Measurements from ENCODE around the gene POLR3C. TPM values are rescaled to one million over a fixed set of nuclear protein-coding genes. Genes with fewer than 3 reads are reported as not detected.
A peak's percentile ranks its signal among the peaks of the same experiment; 100 is the strongest.
"Not testable (repeated sequence)": the region's sequence is repeated elsewhere in the genome, so short reads cannot be mapped to it uniquely, and the experiment has no call there.

The POLR3C gene, protein sequence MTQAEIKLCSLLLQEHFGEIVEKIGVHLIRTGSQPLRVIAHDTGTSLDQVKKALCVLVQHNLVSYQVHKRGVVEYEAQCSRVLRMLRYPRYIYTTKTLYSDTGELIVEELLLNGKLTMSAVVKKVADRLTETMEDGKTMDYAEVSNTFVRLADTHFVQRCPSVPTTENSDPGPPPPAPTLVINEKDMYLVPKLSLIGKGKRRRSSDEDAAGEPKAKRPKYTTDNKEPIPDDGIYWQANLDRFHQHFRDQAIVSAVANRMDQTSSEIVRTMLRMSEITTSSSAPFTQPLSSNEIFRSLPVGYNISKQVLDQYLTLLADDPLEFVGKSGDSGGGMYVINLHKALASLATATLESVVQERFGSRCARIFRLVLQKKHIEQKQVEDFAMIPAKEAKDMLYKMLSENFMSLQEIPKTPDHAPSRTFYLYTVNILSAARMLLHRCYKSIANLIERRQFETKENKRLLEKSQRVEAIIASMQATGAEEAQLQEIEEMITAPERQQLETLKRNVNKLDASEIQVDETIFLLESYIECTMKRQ
- total RNA-seq (2014; rRNA removed; shearing (Covaris generic)), result 14.8 and 19.7 TPM in 2 replicates

DNA sequence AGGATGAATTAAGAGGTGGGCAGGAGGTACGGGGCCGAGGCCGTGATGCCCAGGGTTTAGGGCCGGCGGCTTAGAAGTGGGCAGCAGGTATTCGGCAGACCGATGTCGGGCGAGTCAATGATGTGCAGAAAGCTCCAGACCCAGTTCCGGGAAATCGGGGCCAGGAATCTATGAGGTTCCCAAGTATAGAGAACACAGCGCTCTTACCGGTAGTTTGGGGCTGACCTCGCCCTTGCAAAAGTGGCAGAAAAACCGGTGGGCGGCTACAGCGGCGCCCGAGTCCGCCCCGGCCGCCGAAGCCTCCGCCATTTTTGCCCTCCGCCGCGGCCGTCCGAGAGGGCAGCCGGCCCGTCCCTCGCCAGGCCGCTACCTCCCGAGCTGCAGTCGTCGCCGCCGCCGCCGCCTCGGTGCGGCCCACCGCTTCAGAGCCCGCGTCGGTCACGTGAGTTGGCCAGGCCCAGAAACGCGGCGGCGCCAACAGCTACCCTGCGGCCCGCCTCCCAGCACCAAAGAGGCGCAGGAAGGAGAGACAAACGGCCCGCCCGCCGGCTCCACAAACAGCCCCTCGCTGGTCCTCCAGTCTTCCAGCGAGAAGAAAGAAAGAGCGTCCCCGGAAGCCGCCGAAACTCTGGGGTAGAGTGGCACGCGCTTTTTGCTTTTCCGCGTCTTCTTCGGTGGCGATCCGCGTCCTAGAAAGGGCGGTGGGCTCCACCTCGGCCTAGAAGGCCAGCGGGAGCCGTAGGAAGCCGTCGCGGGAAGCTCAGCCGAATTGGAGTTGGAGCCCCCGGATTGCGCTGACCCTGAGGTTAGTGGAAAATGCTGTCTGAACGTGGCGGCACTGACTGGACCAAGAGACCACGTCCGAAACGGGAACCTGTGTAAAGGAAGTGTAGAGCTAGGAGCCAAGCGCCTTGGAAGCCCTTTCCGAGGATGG is at the start of gene POLR3C, which contains the start of gene RNF115:
POLR3C (plus strand) TSS at position 636 of the 934 bp plus-strand sequence. CDS start 1,577 bp downstream, outside the sequence.
RNF115 (minus strand) TSS at position 531 of the 934 bp plus-strand sequence; CDS start at position 309, 222 bp downstream.
- DNase-seq (ENCODE audit: low spot score), result peak; percentile 93

DNA sequence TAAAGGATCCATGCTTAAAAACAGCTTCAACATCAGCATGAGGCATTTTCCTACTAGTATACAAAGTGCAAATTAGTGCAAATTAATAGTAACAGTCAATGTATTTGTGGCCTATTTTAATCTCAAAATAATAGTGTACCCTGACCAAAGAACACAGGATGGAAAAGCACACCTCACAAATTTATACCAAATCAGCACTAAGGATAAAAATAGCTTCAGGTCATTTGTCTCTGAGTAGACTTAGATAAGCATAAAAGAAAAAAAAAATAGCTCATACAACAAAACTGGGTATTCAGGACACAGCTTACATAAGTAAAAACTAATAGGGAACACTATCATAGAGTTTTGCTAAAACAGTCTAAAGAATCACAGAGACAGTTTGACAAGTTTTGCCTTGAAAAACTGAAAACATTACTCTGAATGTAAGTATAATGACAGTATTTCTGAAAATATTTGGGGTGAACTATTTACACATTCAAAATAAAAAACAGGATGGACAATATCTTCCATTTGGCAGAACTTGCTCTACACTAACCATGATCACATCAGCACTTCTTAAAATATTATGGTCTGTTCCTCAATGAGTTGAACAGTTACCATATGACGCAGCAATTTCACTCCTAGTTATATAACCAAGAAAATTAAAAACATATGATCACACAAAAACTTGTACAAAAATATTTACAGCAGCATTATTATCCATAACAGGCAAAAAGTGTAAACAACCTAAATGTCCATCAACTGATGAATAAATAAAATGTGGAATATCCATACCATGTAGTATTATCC is 46.4 kb upstream of the POLR3C start:
- no peak for DNase-seq (ENCODE audit: low spot score)

DNA sequence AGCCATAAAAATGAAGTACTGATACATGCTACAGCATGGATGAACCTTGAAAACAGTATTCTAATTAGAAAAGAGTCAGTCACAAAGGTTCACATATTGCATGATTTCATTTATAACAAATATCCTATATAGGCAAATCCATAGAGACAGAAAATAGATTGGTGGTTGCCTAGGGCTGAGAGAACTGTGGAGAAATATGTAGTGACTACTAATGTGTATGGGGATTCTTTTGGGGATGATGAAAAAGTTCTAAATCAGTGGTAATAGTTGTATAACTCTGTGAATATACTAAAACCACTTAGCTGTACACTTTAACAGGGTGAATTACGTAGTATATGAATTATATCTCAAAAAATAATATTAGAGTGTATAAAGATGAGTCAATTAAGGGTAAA is 45.9 kb upstream of the POLR3C start:
- no peak for DNase-seq (ENCODE audit: low spot score)

DNA sequence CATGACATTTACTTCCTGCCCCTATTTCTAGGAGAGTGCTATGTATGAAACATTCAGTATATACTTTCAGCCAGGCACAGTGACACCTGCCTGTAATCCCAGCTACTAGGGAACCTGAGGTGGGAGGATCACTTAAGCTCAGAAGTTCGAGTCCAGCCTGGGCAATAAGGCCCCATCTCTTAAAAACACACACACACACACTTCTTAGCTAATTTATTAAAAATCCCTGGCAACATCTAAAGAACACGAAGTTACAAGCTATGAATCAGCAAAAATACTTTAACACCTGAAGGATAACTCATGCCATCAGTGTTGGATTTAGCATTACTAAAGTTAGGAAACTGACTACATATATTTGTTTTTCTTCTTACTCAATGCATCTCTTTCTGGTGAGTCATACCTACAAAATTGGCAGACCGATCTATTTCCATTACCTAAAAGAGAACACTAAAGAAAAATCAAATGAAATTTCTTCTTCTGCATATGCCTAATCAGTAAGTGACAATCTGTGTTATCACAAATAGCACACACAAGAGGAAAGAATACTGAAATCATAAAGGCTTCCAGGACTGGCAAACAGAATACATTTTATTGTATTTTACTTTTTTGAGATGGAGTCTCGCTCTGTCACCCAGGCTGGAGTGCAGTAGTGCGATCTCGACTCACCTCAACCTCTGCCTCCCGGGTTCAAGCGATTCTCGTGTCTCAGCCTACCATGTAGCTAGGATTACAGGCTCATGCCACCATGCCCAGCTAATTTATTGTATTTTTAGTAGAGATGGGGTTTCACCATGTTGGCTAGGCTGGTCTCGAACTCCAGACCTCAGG is 41.5 kb upstream of the POLR3C start:
- DNase-seq (ENCODE audit: low spot score), result peak; percentile 41

DNA sequence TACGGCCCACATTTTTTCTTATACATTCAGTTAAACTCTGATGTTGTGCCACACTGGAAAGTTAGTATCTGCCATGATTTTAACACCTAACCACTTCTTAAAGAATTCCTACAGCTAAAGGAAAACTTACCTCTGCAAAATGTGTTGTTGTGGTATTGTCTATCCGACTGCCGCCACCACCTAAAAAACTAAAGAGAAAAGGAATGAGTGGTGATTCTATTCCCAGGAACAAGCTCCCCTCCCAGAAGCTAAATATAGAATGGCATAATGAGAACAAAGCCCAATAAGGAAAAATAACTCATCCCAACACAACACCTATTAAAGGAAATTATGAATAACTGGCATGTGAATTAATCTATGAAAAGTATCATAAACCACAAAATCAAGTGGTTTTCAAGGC is 39.6 kb upstream of the POLR3C start:
- DNase-seq (ENCODE audit: low spot score), result no peak

DNA sequence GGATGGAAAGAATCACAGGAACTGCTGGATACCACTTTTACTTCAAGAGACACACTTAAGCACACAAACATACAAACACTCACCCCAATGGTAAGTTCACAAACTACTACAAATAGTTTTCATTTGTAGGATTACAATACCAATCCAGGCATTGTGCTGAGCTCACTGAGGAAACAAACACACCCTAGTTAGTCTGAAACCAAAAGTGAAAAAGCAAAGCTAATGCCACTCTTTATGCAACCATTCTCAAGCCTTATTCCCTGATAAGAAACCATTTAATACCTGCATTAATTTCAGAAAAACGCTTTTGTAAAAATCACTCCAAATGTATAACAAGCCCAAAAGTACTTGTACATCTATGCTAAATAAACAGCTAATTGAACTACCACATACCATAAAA is 38.5 kb upstream of the POLR3C start:
- DNase-seq (ENCODE audit: low spot score), result no peak

DNA sequence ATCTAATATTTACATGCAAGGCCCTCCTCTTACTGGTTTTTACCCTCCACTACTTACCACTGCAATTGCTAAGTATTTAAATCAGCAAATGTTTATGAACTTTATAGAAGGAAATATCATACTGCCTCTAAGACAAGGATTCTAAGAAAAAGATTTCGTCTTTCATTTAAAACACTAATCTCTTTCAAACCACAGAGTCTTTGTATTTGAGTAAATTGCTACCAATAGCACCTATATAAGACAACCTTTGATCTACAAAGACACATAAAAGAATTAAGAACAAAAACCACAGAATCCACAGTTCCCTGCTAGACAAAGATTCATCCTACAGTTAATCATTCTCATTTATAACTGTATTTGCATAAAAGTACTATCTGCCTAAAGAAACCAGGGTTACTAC is 37.7 kb upstream of the POLR3C start:
- DNase-seq (ENCODE audit: low spot score), result no peak

DNA sequence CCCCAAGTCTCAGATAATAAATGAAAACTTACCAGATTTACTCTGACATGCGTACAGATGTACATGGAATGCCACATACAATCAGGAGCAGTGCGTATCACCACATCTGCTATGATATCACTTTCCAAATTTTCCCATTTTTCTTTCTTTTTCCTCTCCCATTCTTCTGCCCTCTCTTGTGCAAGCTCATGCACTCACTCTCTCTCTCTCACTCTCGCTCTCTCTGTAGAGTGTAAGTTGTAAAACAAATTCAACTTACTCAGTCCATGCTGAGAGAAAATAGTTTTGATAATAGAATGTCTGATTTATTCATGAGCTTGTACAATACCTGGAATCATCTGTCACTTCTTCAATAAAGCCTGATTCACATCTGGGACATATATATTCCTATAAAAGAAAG is 35.4 kb upstream of the POLR3C start:
- no peak for DNase-seq (ENCODE audit: low spot score)

DNA sequence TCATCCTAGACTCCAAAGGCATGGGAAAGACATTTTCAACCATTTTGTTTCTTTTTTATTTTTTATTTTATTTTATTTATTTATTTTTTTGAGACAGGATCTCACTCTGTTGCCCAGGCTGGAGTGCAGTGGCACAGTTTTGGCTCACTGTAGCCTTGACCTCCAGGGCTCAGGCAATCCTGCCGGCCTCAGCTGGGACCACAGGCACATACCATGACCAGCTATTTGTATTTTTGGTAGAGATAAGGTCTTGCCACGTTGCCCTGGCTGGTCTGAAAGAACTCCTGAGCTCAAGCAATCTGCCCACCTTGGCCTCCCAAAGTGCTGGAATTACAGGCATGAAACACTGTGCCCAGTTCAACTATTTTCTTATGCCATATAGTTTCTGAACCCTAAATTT is 32.1 kb upstream of the POLR3C start:
- not testable (repeated sequence) for DNase-seq (ENCODE audit: low spot score)

DNA sequence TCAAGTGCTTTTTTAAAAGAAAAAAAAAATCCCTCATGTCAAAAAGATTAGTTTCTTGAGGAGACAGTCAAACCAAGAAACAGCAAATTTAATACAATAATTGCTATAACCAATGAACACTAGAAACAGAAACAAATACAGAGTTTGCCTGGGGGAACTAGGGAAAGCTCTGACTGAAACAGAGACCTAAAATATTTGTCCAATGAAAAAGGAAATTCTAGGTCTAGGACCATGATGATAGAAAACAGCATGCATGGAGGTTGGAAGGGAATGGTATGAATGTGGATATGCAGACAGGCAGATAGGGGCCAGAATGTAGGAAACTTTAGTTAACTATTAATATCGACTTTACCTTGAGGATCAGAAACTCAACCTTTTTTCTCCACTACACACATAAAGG is 31.5 kb upstream of the POLR3C start:
- no peak for DNase-seq (ENCODE audit: low spot score)

DNA sequence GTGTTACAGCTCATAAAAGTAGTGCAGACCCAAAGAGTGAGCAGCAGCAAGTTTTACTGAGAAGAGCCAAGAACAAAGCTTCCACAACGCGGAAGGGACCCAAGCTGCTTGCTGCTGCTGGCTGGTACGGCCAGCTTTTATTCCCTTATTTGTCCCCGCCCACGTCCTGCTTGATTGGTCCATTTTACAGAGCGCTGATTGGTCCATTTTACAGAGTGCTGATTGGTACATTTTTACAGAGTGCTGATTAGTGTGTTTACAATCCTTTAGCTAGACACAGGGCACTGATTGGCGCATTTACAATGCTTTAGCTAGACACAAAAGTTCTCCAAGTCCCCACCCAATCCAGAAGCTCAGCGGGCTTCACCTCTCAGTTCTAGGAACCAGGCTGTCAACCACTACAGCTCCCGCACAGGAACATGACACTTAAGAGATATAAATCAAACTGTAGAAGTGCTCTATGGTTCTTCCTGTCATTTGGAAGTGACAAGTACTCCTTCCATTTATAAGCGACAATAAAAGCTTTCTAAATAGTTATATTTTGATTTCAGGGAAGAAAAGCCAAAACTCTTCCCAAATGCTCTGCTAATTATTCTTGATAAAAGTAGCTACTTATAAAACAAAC is 28.6 kb upstream of the POLR3C start:
- DNase-seq (ENCODE audit: low spot score), result no peak

DNA sequence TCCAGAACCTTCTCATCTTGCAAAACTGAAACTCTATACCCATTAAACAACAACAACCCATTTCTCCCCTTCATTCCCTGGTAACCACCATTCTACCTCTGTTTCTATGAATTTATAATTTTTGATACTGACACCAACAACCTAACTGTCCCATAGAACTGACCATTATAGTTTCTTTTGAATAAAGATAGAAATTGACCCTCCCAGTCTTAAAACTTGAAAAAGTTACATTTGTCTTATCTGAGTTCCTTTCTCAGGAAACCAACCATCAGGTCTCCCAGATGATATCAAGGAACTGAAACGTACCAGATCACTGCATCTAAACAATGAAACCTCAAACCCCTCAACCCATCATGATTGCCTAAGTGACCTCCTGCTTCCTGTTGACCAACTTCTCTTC is 27.2 kb upstream of the POLR3C start:
- no peak for DNase-seq (ENCODE audit: low spot score)

DNA sequence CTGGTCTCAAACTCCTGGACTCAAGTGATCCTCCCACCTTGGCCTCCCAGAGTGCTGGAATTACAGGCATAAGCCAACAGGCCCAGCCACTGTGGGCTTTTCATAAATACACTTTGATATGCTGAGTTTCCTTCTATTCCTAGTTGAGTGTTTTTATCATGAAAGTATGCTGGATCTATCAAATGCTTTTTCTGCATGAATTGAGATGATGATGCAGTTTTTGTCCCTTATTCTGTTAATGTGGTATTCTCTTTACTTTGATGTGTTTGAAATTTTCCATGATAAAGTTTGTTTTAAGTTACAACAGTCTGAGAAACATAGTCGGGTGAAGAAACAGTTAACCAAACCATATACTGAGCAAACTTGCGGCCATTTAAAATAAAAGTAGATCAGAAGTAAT is 24.2 kb upstream of the POLR3C start:
- no peak for DNase-seq (ENCODE audit: low spot score)

DNA sequence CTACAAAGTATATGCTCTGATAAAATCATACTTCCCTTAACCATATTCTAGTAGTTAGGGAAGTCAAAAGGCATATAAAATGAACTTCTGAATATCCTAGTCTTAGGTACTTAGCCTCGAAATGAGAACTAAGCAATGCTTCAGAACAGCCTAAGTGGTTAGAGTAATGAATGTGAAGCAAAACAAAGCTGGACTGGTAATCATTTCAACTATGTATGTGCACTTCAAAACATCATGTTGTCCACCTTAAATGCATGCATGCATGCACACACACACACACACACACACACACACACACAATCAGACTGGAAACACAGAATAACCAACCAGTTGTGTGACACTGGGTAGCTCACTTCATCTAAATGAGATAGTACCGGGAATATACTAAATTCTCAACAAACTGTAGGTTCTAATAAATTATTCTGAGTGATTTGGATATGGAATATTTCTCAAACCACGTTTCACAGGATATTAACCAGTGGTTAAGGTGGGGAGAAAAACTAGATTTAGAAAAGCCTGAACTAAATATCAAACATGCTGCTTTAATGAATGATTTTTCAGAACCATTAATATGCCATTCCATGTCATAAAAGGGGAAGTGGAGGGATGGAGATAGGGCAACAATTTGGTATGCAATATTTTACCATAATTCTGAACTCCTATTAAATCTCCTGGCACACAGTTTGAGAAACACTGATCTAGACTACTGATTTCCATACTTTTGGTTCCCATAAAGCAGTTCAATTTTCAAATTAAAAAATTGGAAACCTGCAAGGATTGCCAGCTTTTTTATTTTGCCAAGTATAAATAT is 19.6 kb upstream of the POLR3C start:
- DNase-seq (ENCODE audit: low spot score), result no peak

DNA sequence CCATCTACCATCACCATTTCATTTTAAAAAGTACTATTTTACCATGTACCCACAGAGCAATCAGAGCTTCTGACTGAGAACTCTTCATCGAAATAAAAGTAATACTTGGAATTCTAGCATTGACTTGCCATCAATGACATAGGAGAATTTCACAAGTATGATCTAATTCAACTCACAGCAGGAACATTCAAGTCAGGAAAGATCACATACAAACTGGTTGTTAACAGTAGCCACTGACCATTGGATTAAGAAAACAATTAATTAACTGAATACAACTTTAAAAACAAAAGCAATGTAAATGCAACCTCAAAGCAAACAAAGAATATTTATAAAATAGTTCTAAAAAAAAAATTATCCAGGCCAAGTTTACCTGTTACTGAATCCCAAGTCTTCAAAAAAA is 18.9 kb upstream of the POLR3C start:
- no peak for DNase-seq (ENCODE audit: low spot score)

DNA sequence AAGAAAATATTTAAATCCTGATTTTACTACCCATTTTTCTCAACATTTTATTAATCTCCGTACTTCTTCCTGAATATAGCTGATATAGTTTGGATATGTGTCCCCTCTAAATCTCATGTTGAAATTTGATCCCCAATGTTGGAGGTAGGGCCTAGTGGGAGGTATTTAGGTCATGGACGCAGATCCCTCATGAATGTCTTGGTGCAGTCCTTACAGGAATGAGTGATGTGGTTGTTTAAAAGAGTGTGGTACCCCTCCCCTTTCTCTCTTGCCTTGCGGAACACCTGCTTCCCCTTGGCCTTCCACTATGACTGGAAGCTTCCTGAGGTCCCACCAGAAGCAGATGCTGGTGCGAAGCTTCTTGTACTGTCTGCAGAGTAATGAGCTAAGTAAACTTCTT is 17.6 kb upstream of the POLR3C start:
- DNase-seq (ENCODE audit: low spot score), result no peak

DNA sequence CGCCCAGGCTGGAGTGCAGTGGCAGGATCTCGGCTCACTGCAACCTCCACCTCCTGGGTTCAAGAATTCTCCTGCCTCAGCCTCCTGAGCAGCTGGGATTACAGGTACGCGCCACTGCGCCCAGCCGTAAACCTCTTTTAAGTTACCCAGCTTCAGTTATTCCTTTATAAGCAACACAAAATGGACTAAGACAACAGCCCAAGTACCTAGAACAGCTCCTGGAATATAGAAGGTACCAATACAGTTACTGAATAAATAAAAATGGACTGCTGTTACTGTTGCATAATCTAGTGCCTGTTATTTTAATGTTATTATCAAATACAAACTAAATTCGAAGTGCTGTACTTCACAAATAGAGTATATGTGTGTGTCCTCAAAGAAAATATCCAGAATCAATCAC is 17.2 kb upstream of the POLR3C start:
- DNase-seq (ENCODE audit: low spot score), result no peak

DNA sequence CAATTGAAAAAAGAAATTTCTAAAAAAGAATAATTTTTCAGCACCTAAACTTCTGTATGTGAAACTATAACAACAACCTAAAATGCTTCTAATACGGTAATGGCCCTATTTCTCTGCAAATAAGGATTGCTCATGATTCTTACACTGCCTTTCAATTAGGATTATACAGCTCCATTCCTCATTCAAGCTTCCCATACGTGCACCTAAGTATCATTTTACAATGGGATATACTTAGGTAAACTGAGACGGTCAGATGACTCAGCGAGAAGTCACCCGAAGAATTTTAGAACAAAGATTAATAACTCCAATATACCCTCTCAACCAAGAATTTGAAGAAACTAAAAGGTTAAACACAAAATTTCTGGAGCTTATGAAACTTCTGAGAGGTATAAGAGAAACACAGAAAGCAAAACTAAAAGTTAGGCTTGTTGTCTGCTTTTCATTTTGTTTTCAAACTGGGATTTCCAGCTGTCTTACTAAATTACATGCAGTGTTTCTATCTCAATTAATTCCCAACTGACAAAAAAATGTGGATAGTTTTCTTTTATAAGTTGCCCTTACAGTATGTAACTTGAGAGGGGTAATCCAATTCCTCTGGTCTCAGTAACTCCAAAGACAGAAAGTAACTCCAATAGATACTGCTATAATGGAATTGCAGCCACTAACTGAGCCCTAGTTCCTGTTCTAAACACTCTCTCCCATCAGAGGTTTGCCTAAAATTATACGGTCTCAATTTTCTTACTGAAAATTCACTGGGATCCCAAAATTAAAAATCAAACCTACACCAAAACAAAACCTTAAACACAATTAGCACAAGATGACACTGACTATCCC is 10.8 kb upstream of the POLR3C start:
- not testable (repeated sequence) for DNase-seq (ENCODE audit: low spot score)

Measured in HT-29 (cell line).